Endothelial cell of umbilical vein (primary cell): ENCODE measurements around the gene GPRASP2.

ENCODE experiments used
- EZH2 ChIP-seq: IDR thresholded peaks from 2 replicates; pipeline ENCODE4 v1.6.1; 2012; ENCODE audit warnings: borderline replicate concordance, low read depth, mild to moderate bottlenecking, moderate library complexity, low read length, inconsistent platforms; ENCODE audit not compliant: severe bottlenecking
- FOS ChIP-seq: IDR thresholded peaks from 2 replicates; pipeline ENCODE4 v1.6.1; 2011; ENCODE audit warnings: mild to moderate bottlenecking, low read length, moderate library complexity, borderline replicate concordance; ENCODE audit not compliant: insufficient read depth
- TF ChIP-seq, protein P1 (sequence below), 2 donors: IDR thresholded peaks; 1 replicate in 1 of 2; 2 replicates in 1 of 2; pipeline ENCODE4 v1.5.1; 2011; ENCODE audit warnings: low read length in 2 of 2, mild to moderate bottlenecking in 2 of 2, moderate library complexity in 2 of 2, control low read depth in 1 of 2, inconsistent platforms in 1 of 2, low read depth in 1 of 2; ENCODE audit not compliant: insufficient read depth in 1 of 2; ENCODE audit errors: extremely low read depth in 1 of 2

DNA sequence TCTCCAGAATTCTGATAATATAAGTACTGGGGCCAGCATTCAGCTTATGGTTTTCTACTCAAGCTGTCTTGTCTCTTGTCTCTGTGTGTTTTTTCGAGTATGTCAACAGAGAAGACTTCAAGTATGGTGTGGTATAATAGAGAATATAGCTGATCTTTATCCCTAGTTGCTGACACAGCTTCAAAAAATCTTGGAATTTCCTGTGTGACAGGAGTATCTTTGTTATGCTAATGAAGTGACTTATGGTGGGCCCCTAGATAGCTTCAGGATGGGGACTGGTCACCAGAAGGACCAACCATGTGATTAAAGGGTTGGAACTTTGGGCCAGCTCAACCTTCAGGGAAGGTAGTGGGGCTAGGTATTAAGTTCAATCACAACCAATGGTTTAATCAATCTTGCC lies 11.2 kb downstream of the GPRASP2 start:
- TF ChIP-seq EZH2: no peak
- TF ChIP-seq, protein P1, sequence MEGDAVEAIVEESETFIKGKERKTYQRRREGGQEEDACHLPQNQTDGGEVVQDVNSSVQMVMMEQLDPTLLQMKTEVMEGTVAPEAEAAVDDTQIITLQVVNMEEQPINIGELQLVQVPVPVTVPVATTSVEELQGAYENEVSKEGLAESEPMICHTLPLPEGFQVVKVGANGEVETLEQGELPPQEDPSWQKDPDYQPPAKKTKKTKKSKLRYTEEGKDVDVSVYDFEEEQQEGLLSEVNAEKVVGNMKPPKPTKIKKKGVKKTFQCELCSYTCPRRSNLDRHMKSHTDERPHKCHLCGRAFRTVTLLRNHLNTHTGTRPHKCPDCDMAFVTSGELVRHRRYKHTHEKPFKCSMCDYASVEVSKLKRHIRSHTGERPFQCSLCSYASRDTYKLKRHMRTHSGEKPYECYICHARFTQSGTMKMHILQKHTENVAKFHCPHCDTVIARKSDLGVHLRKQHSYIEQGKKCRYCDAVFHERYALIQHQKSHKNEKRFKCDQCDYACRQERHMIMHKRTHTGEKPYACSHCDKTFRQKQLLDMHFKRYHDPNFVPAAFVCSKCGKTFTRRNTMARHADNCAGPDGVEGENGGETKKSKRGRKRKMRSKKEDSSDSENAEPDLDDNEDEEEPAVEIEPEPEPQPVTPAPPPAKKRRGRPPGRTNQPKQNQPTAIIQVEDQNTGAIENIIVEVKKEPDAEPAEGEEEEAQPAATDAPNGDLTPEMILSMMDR (IDR thresholded peaks at IDR 0.05; ENCODE audit: extremely low read depth in 1 of 2, insufficient read depth in 1 of 2, low read depth in 1 of 2, low read length in 2 of 2): no peak
- no peak for TF ChIP-seq FOS
